ENCODE results near the gene KCNAB2. TPM values are rescaled to one million over a fixed set of nuclear protein-coding genes. Genes with fewer than 3 reads are reported as not detected.

KCNAB2 gene
- polyA plus RNA-seq, 3 donors = 11.5 to 178 (median 22.7) TPM

DNA sequence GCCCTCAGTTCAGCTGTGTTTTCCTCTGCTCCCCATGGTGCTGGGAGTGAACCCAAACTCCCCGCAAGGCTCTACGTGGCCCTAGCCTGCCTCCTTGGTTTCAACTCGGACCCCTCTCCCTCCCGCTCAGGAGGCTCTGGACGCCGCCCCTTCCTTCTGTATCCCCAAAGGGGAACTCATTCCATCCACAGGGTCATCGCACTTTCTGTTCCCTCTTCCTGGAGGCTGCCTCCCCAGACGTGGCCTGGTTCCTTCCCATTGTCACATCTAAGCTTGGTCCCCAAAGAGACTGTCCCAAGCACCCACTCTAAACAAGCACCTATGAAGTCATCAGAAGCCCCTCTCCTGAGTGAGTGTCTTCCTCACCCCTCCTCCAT lies 10.9 kb downstream of the KCNAB2 start:
- Histone ChIP-seq H4K20me1 (ENCODE audit: insufficient read depth, low read length) (peaks cover 100% of the 10 kb centered on the region), H3K36me3 (replicated peaks in 1 of 2; ENCODE audit: control insufficient read depth in 1 of 2, insufficient read depth in 2 of 2, low read length in 2 of 2) (peaks cover 29 to 58% of the 10 kb centered on the region in 2 donors), H3K27ac (ENCODE audit: low read depth in 1 of 2, low read length in 2 of 2) (peak overlapping the region; percentile 73 to 84), H3K9me3 (replicated peaks in 1 of 2; ENCODE audit: control insufficient read depth in 1 of 2, insufficient read depth in 1 of 2, low read length in 2 of 2) (no peaks in the 10 kb centered on the region), H2AFZ (ENCODE audit: insufficient read depth, low read depth, low read length, poor library complexity, severe bottlenecking) (no peak overlapping the region), H3K4me1 (ENCODE audit: control insufficient read depth in 1 of 2, insufficient read depth in 2 of 2, low read length in 2 of 2) (peaks cover 51 to 57% of the 10 kb centered on the region in 2 donors), H3K9ac (ENCODE audit: insufficient read depth, low read length, poor library complexity, severe bottlenecking) (peak overlapping the region; percentile 10), H3K4me2 (replicated peaks; ENCODE audit: extremely low read depth, low read length, poor library complexity, severe bottlenecking) (peak overlapping the region; percentile 68), H3K4me3 (replicated peaks in 1 of 3; ENCODE audit: low read depth in 2 of 3, low read length in 3 of 3) (peak overlapping the region in 1 of 3 experiments; percentile 59), H3K27me3 (ENCODE audit: control insufficient read depth in 2 of 2, insufficient read depth in 2 of 2, low read length in 2 of 2) (no peaks in the 10 kb centered on the region), H3K79me2 (ENCODE audit: insufficient read depth, low read length) (peaks cover 75% of the 10 kb centered on the region)
- 9% methylated on average over 7 of the region's 8 CpGs for WGBS (ENCODE audit: insufficient coverage)
- intact Hi-C loops (cut with micrococcal nuclease) = loop anchor here in 1 of 2 donors (10.0 kb wide), 2 partner anchors 148 to 188 kb away; partner anchors contain the start of genes HES3 and RNF207
- Mint-ChIP-seq H3K4me3 (peak overlapping the region; percentile 58 to 92), H3K27ac (peak overlapping the region; percentile 48 to 92 (median 91)), H3K9me3 (peaks cover 0 to 2% (median 0%) of the 10 kb centered on the region in 7 donors), H3K27me3 (ENCODE audit: low read depth in 3 of 3) (peaks cover 0 to 1% (median 0%) of the 10 kb centered on the region in 3 donors), H3K4me1 (peaks cover 62% of the 10 kb centered on the region), H3K36me3 (peaks cover 41 to 69% of the 10 kb centered on the region in 2 donors)
- peak; percentile 45 to 72 (median 62) for DNase-seq
- TF ChIP-seq CTCF (IDR thresholded peaks at IDR 0.05) = no peak

- Histone ChIP-seq H2AFZ (ENCODE audit: insufficient read depth, low read depth, low read length, poor library complexity, severe bottlenecking) (no peak overlapping the region), H3K4me2 (replicated peaks; ENCODE audit: extremely low read depth, low read length, poor library complexity, severe bottlenecking) (peak overlapping the region; percentile 68), H3K36me3 (replicated peaks in 1 of 2; ENCODE audit: control insufficient read depth in 1 of 2, insufficient read depth in 2 of 2, low read length in 2 of 2) (peaks cover 29 to 57% of the 10 kb centered on the region in 2 donors), H3K79me2 (ENCODE audit: insufficient read depth, low read length) (peaks cover 78% of the 10 kb centered on the region), H3K27ac (ENCODE audit: low read depth in 1 of 2, low read length in 2 of 2) (peak overlapping the region; percentile 73 to 84), H3K4me3 (replicated peaks in 1 of 3; ENCODE audit: low read depth in 2 of 3, low read length in 3 of 3) (peak overlapping the region in 1 of 3 experiments; percentile 59), H3K4me1 (ENCODE audit: control insufficient read depth in 1 of 2, insufficient read depth in 2 of 2, low read length in 2 of 2) (peaks cover 51 to 57% of the 10 kb centered on the region in 2 donors), H3K9ac (ENCODE audit: insufficient read depth, low read length, poor library complexity, severe bottlenecking) (peak overlapping the region; percentile 10), H3K27me3 (ENCODE audit: control insufficient read depth in 2 of 2, insufficient read depth in 2 of 2, low read length in 2 of 2) (no peaks in the 10 kb centered on the region), H3K9me3 (replicated peaks in 1 of 2; ENCODE audit: control insufficient read depth in 1 of 2, insufficient read depth in 1 of 2, low read length in 2 of 2) (no peaks in the 10 kb centered on the region), H4K20me1 (ENCODE audit: insufficient read depth, low read length) (peaks cover 100% of the 10 kb centered on the region)
- WGBS (ENCODE audit: insufficient coverage) = 93% methylated on average over 8 of the region's 9 CpGs
- peaks cover 0 to 2% (median 0%) of the 10 kb centered on the region in 7 donors for H3K9me3 Mint-ChIP-seq
- H3K27ac Mint-ChIP-seq = peak overlapping the region; percentile 82 to 92 (median 91)
- H3K36me3 Mint-ChIP-seq = peaks cover 41 to 71% of the 10 kb centered on the region in 2 donors
- peak overlapping the region in 1 of 2 donors; percentile 92 for H3K4me3 Mint-ChIP-seq
- intact Hi-C loops (cut with micrococcal nuclease) = loop anchor here in 1 of 2 donors (10.0 kb wide), 2 partner anchors 147 to 187 kb away; partner anchors contain the start of genes HES3 and RNF207
- peaks cover 62% of the 10 kb centered on the region for H3K4me1 Mint-ChIP-seq
- DNase-seq = no peak
- H3K27me3 Mint-ChIP-seq (ENCODE audit: low read depth in 3 of 3) = peaks cover 0 to 1% (median 0%) of the 10 kb centered on the region in 3 donors
- no peak for TF ChIP-seq CTCF (IDR thresholded peaks at IDR 0.05)
Measured at GRCh38 chr1:6057170-6057845, 11.6 kb downstream of the KCNAB2 start.
